RWPE2 (cell line): ENCODE results near the gene ANGPTL7.
A peak's percentile ranks its signal among the peaks of the same experiment; 100 is the strongest.

ENCODE experiments used
- ATAC-seq: fragments of 200-7000 bp; cut with Tn5 transposase; 3 replicates; pipeline ENCODE4 v1.9.1; 2021; ENCODE audit warnings: low read depth
- DNase-seq: peaks from one replicate; pipeline ENCODE4 v3.0.0-alpha.2; 2020; ENCODE audit warnings: low spot score
- H3K27ac ChIP-seq: fragments of 450-650 bp; 2 replicates; pipeline ENCODE4 v1.5.1; 2017; ENCODE audit warnings: mild to moderate bottlenecking; ENCODE audit not compliant: poor library complexity, severe bottlenecking
- H3K27me3 ChIP-seq: fragments of 250-450 bp; sonication (Bioruptor Pico); 2 replicates; pipeline ENCODE4 v1.5.1; 2021; ENCODE audit warnings: mild to moderate bottlenecking, moderate library complexity; ENCODE audit not compliant: insufficient read depth, poor library complexity, severe bottlenecking
- H3K36me3 ChIP-seq: fragments of 250-450 bp; sonication (Bioruptor Pico); 2 replicates; pipeline ENCODE4 v1.5.1; 2020; ENCODE audit warnings: low read depth, mild to moderate bottlenecking, moderate library complexity
- H3K4me1 ChIP-seq: fragments of 250-450 bp; sonication (Bioruptor Pico); 2 replicates; pipeline ENCODE4 v1.5.1; 2021; ENCODE audit warnings: mild to moderate bottlenecking, moderate library complexity; ENCODE audit not compliant: insufficient read depth, poor library complexity, severe bottlenecking
- H3K4me3 ChIP-seq: fragments of 250-450 bp; sonication (Bioruptor Pico); 2 replicates; pipeline ENCODE4 v1.5.1; 2021; ENCODE audit warnings: mild to moderate bottlenecking, moderate library complexity; ENCODE audit not compliant: severe bottlenecking
- H3K9me3 ChIP-seq: fragments of 250-450 bp; sonication (Bioruptor Pico); 2 replicates; pipeline ENCODE4 v1.5.1; 2021; ENCODE audit warnings: mild to moderate bottlenecking, moderate library complexity; ENCODE audit not compliant: severe bottlenecking
- CTCF ChIP-seq: fragments of 450-650 bp; IDR thresholded peaks from one replicate; pipeline ENCODE4 v1.5.1; 2017; ENCODE audit warnings: mild to moderate bottlenecking, moderate library complexity; ENCODE audit not compliant: poor library complexity, severe bottlenecking

ANGPTL7 gene

GRCh38 chr1:11144570-11145256 is 44.4 kb upstream of the ANGPTL7 start:
- Histone ChIP-seq H3K27me3 (no peaks in the 10 kb centered on the region), H3K4me3 (no peak overlapping the region), H3K36me3 (peaks cover 45% of the 10 kb centered on the region), H3K9me3 (no peaks in the 10 kb centered on the region), H3K27ac (peak overlapping the region; percentile 20), H3K4me1 (peaks cover 19% of the 10 kb centered on the region)
- DNase-seq (peak; percentile 62), ATAC-seq (peak; percentile 32; the same call in 1 of the 3 replicates)
- no peak for TF ChIP-seq CTCF

DNA sequence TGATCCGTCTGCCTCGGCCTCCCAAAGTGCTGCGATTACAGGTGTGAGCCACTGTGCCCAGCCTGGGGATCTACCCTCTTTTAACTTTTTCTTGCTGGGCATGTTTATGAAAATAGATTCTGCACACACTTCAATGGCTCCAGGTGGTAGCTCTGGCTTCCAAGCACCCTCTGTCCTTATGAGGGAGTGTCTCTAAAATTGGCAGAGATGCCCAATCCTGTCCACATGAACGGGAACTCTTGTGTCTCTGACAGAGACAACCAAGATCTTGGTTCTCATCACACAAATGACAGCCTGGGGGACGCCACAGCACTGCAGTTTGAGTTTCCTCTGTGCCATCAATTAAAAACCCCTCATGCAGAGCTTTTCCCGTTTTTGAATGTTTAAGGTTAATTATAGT is 43.4 kb upstream of the ANGPTL7 start:
- peaks cover 54% of the 10 kb centered on the region for H3K36me3 ChIP-seq

DNA sequence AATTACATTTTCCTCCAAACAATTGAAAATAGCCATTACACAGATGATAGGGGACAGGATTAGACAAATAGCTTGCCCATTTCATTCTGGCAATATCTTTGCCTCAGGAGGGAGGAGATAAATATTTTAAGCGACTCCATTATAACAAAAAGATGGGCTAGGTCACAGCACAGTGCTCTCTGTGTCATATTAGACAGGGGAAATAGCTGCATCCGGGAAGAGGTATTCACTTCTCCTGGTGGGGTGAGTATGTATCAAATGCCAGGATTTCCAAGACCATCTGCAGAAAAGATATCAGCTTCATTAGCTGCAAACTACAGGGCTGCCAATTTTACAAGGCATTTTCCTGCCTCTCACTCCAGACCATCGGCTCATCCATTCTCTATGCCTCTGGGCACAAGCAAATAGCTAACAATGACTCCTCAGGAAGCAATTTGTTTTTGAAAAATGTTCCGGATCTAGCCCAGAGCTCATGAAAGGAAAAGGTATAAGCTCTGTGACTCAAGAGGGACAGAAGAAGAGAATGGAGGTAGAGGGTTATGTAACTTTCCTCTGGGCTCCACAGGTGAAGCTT is 41.9 kb upstream of the ANGPTL7 start:
- peak; percentile 84 for ATAC-seq
- Histone ChIP-seq H3K27me3 (no peaks in the 10 kb centered on the region), H3K36me3 (peaks cover 56% of the 10 kb centered on the region), H3K9me3 (no peaks in the 10 kb centered on the region), H3K4me3 (no peak overlapping the region), H3K27ac (peak overlapping the region; percentile 39), H3K4me1 (peaks cover 19% of the 10 kb centered on the region)
- no peak for DNase-seq
- no peak for TF ChIP-seq CTCF

More for the DNA sequence above, 43.4 kb upstream of the ANGPTL7 start:
- H3K9me3 ChIP-seq, result no peaks in the 10 kb centered on the region
- H3K4me1 ChIP-seq, result peaks cover 19% of the 10 kb centered on the region
- no peaks in the 10 kb centered on the region for H3K27me3 ChIP-seq
- H3K4me3 ChIP-seq, result no peak overlapping the region
- DNase-seq, result no peak
- no peak for TF ChIP-seq CTCF
- H3K27ac ChIP-seq, result no peak overlapping the region
- ATAC-seq, result no peak

DNA sequence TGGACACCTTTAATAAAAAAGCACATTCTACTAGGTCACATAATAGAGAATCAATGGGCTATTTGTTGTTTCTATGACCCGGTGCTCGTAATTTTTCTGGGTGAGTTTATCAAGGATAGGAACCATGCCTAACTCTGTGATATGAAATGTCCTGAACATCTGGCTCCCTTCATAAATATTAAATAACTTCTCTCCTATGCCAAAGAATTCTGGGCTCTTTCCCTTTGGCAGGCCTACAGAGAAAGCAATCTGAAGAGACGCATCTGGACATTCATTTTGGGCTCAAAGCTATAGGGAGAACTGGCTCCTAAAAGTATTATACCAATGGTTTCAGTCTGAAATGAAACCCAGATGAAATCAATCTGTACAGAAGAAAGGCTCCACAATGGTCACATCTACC is 38.8 kb upstream of the ANGPTL7 start:
- Histone ChIP-seq H3K9me3 (no peaks in the 10 kb centered on the region), H3K27ac (no peak overlapping the region), H3K27me3 (no peaks in the 10 kb centered on the region), H3K36me3 (peaks cover 54% of the 10 kb centered on the region), H3K4me1 (peaks cover 15% of the 10 kb centered on the region), H3K4me3 (no peak overlapping the region)
- TF ChIP-seq CTCF, result no peak
- DNase-seq (no peak), ATAC-seq (no peak)

GRCh38 chr1:11151114-11151513 is 38.0 kb upstream of the ANGPTL7 start:
- Histone ChIP-seq H3K27me3 (no peaks in the 10 kb centered on the region), H3K4me1 (peaks cover 15% of the 10 kb centered on the region), H3K4me3 (no peak overlapping the region), H3K9me3 (no peaks in the 10 kb centered on the region), H3K27ac (no peak overlapping the region), H3K36me3 (peaks cover 58% of the 10 kb centered on the region)
- no peak for DNase-seq
- no peak for ATAC-seq
- TF ChIP-seq CTCF, result no peak
